BE2C (cell line): Measurements from ENCODE around the gene SASH3.

ENCODE experiments used
- DNase-seq: peaks from one replicate; pipeline ENCODE4 v3.0.0-alpha.2; 2020
- H3K27me3 ChIP-seq: fragments of 250-450 bp; sonication (Bioruptor Pico); 2 replicates; pipeline ENCODE4 v1.5.1; 2020; ENCODE audit warnings: mild to moderate bottlenecking
- H3K36me3 ChIP-seq: fragments of 250-450 bp; sonication (Bioruptor Pico); 2 replicates; pipeline ENCODE4 v1.5.1; 2020; ENCODE audit warnings: mild to moderate bottlenecking
- H3K4me1 ChIP-seq: fragments of 250-450 bp; sonication (Bioruptor Pico); 2 replicates; pipeline ENCODE4 v1.5.1; 2020
- H3K4me3 ChIP-seq: 2 replicates; pipeline ENCODE4 v1.5.1; 2011; ENCODE audit warnings: low read depth, low read length
- H3K9me3 ChIP-seq: fragments of 250-450 bp; sonication (Bioruptor Pico); 2 replicates; pipeline ENCODE4 v1.5.1; 2020
- TF ChIP-seq, protein P1 (sequence below): IDR thresholded peaks from 2 replicates; pipeline ENCODE4 v1.5.1; 2012; ENCODE audit warnings: mild to moderate bottlenecking, low read depth, low read length

SASH3 gene

GRCh38 chrX:129754056-129755024 lies 25.4 kb upstream of the SASH3 start:
- no peaks in the 10 kb centered on the region for H3K36me3 ChIP-seq
- no peak for DNase-seq
- H3K4me3 ChIP-seq = no peak overlapping the region
- H3K27me3 ChIP-seq = no peaks in the 10 kb centered on the region
- TF ChIP-seq, protein P1, sequence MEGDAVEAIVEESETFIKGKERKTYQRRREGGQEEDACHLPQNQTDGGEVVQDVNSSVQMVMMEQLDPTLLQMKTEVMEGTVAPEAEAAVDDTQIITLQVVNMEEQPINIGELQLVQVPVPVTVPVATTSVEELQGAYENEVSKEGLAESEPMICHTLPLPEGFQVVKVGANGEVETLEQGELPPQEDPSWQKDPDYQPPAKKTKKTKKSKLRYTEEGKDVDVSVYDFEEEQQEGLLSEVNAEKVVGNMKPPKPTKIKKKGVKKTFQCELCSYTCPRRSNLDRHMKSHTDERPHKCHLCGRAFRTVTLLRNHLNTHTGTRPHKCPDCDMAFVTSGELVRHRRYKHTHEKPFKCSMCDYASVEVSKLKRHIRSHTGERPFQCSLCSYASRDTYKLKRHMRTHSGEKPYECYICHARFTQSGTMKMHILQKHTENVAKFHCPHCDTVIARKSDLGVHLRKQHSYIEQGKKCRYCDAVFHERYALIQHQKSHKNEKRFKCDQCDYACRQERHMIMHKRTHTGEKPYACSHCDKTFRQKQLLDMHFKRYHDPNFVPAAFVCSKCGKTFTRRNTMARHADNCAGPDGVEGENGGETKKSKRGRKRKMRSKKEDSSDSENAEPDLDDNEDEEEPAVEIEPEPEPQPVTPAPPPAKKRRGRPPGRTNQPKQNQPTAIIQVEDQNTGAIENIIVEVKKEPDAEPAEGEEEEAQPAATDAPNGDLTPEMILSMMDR = peak; percentile 36; the same call in 1 of the 2 replicates
- no peaks in the 10 kb centered on the region for H3K9me3 ChIP-seq
- H3K4me1 ChIP-seq = no peaks in the 10 kb centered on the region

DNA sequence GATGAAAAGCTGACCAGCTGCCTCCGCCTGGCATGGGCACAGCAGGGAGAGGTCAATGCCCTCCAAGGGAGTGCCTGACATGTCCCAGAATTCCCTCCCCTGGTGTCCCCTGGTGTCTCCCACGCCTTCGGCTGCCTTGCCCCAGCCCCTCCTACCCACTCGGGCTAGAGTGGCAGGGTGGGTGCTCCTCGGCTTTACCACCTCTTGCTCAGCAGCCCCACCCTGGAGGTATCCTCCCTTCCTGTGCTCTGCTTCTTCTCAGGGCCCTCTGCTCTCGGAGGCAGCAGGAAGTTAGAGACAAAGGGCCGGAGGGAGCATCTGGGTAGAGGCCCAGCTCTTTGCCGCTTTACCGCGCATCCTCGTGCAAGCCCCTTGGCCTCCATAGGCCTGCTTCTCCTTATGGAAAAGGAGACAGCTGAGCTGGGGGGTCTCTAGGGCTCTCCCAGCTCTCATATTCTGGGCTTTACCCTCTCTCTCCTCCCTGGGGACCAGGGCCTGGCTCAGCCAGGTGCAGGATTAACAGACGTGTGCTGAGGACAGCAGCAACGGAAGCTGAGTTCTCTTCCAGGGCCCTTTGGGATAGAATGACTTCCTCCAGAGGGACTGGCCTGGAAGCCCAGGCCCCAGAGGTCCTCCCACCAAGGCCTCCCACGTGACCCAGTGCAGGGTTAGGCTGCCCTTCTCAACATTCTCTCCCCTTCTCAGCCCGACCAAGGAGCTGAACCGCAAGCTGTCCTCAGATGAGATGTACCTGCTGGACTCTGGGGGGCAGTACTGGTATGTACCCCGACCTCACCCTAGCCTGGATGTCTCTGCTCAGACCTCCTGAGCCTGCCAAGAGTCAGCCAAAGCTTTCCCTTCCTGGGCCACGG lies 23.7 kb upstream of the SASH3 start:
- TF ChIP-seq, protein P1 = no peak
- no peaks in the 10 kb centered on the region for H3K9me3 ChIP-seq
- no peak for DNase-seq

GRCh38 chrX:129759576-129760061 lies 20.1 kb upstream of the SASH3 start:
- no peaks in the 10 kb centered on the region for H3K4me1 ChIP-seq
- no peaks in the 10 kb centered on the region for H3K27me3 ChIP-seq
- TF ChIP-seq, protein P1 = no peak
- no peaks in the 10 kb centered on the region for H3K9me3 ChIP-seq
- no peaks in the 10 kb centered on the region for H3K36me3 ChIP-seq
- no peak for DNase-seq
- H3K4me3 ChIP-seq = no peak overlapping the region

More for the DNA sequence above, 23.7 kb upstream of the SASH3 start:
- Histone ChIP-seq H3K4me3 (no peak overlapping the region), H3K4me1 (no peaks in the 10 kb centered on the region), H3K27me3 (no peaks in the 10 kb centered on the region), H3K36me3 (no peaks in the 10 kb centered on the region)

DNA sequence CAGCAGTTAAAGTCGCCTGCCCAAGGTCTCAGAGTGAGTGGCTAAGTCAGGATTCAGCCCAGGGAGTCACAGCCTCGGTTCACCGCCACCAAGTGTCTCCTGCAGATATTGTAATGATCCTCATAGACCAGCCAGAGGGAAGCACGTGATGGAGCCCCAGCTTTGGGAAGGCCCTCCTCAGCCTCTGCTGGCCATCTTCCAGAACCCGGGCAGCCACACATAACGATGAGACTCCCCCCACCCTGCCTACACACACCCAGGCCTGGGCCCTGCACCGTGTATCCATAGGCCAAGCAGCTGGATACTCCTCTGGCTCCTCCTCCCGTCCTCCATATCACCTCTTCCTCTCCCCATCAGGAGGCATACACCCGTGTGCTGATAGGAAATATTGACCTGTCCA lies 19.6 kb upstream of the SASH3 start:
- Histone ChIP-seq H3K9me3 (no peaks in the 10 kb centered on the region), H3K27me3 (no peaks in the 10 kb centered on the region), H3K36me3 (no peaks in the 10 kb centered on the region), H3K4me3 (no peak overlapping the region), H3K4me1 (no peaks in the 10 kb centered on the region)
- DNase-seq = no peak
- TF ChIP-seq, protein P1 = no peak

- no peaks in the 10 kb centered on the region for H3K9me3 ChIP-seq
- TF ChIP-seq, protein P1 = no peak
- DNase-seq = no peak
- H3K36me3 ChIP-seq = no peaks in the 10 kb centered on the region
- no peaks in the 10 kb centered on the region for H3K27me3 ChIP-seq
- H3K4me3 ChIP-seq = no peak overlapping the region
- no peaks in the 10 kb centered on the region for H3K4me1 ChIP-seq
Observed at GRCh38 chrX:129760981-129761380, 18.8 kb upstream of the SASH3 start.
